ENCODE measurements around the gene IL17F. TPM values are rescaled to one million over a fixed set of nuclear protein-coding genes. Genes with fewer than 3 reads are reported as not detected.

Gene IL17F
- total RNA-seq, 2 donors from 2014 or later = not detected

DNA sequence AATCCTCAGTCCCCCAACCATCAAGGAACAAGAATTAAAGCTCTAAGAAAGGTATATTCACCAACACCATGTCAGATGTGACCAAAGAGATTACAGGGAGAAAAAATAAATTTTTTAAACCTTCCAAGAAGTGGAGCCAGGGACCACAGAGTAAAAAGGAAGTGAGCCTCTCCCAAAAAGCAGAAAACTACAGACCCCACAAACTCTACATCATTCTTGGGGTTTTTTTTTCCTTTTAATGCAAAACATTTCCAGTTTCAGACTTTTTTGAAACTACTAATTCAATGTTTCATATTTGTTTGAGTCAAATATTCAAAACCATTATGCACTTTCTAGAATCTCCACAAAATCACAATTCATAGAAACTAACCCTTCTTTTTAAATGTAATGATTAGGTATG lies 6.8 kb upstream of the IL17F start:
- Mint-ChIP-seq H3K36me3 (ENCODE audit: low read depth) (no peaks in the 10 kb centered on the region), H3K27ac (no peak overlapping the region), H3K4me3 (no peak overlapping the region), H3K27me3 (ENCODE audit: insufficient read depth) (peaks cover 2% of the 10 kb centered on the region), H3K4me1 (peaks cover 11% of the 10 kb centered on the region), H3K9me3 (peaks cover 4% of the 10 kb centered on the region)
- no peak overlapping the region for H3K9ac ChIP-seq (ENCODE audit: extremely low read depth, low read length, poor library complexity, severe bottlenecking)
- no peak for DNase-seq
- no peaks in the 10 kb centered on the region for H3K36me3 ChIP-seq (ENCODE audit: control insufficient read depth, insufficient read depth, low read length)
- H3K27ac ChIP-seq (ENCODE audit: low read depth, low read length) = no peak overlapping the region
- TF ChIP-seq CTCF (conservative IDR thresholded peaks at IDR 0.05) = no peak
- H3K4me3 ChIP-seq (ENCODE audit: low read length) = no peak overlapping the region
- H3K4me1 ChIP-seq (ENCODE audit: control insufficient read depth, insufficient read depth, low read length) = peaks cover 7% of the 10 kb centered on the region
- H3K9me3 ChIP-seq (ENCODE audit: control insufficient read depth, low read length) = no peaks in the 10 kb centered on the region
- no peaks in the 10 kb centered on the region for H3K27me3 ChIP-seq (ENCODE audit: control insufficient read depth, insufficient read depth, low read length, poor library complexity, severe bottlenecking)

DNA sequence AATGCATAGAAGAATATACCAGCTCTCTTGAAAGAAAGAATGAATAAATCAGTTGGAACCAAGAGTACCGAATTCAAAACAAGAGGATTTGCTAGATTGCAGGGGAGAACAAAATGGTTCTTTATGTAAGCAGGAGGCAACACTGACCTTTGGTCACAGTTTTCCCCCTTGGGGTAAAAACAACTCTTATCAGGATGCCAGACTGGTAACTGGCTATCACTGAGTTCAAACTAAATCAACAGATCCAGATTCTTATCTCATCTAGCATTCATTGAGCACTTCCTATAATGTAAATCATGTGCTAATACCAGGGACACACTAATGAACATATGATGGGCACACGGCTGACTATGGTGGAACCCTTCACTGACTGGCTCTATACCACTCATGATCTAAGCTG lies 4.8 kb upstream of the IL17F start:
- Mint-ChIP-seq H3K27ac (no peak overlapping the region), H3K4me3 (no peak overlapping the region), H3K36me3 (ENCODE audit: low read depth) (no peaks in the 10 kb centered on the region), H3K9me3 (no peaks in the 10 kb centered on the region), H3K4me1 (peaks cover 11% of the 10 kb centered on the region), H3K27me3 (ENCODE audit: insufficient read depth) (no peaks in the 10 kb centered on the region)
- Histone ChIP-seq H3K9ac (ENCODE audit: extremely low read depth, low read length, poor library complexity, severe bottlenecking) (no peak overlapping the region), H3K4me3 (ENCODE audit: low read length) (no peak overlapping the region), H3K9me3 (ENCODE audit: control insufficient read depth, low read length) (no peaks in the 10 kb centered on the region), H3K36me3 (ENCODE audit: control insufficient read depth, insufficient read depth, low read length) (no peaks in the 10 kb centered on the region), H3K4me1 (ENCODE audit: control insufficient read depth, insufficient read depth, low read length) (peaks cover 7% of the 10 kb centered on the region), H3K27ac (ENCODE audit: low read depth, low read length) (no peak overlapping the region), H3K27me3 (ENCODE audit: control insufficient read depth, insufficient read depth, low read length, poor library complexity, severe bottlenecking) (no peaks in the 10 kb centered on the region)
- WGBS, 2 experiments (ENCODE audit: insufficient coverage in 1 of 2, insufficient read length in 1 of 2) = 91 to 94% methylated on average over 2 of the region's 2 CpGs
- DNase-seq = no peak
- no peak for TF ChIP-seq CTCF (conservative IDR thresholded peaks at IDR 0.05)

GRCh38 chr6:52245425-52245824 lies 1.1 kb upstream of the IL17F start:
- Mint-ChIP-seq H3K36me3 (ENCODE audit: low read depth) (no peaks in the 10 kb centered on the region), H3K27me3 (ENCODE audit: insufficient read depth) (no peaks in the 10 kb centered on the region), H3K4me1 (peaks cover 11% of the 10 kb centered on the region), H3K9me3 (no peaks in the 10 kb centered on the region), H3K27ac (no peak overlapping the region), H3K4me3 (no peak overlapping the region)
- H3K9me3 ChIP-seq (ENCODE audit: control insufficient read depth, low read length) = no peaks in the 10 kb centered on the region
- H3K36me3 ChIP-seq (ENCODE audit: control insufficient read depth, insufficient read depth, low read length) = no peaks in the 10 kb centered on the region
- no peak overlapping the region for H3K4me3 ChIP-seq (ENCODE audit: low read length)
- TF ChIP-seq CTCF (conservative IDR thresholded peaks at IDR 0.05) = no peak
- H3K9ac ChIP-seq (ENCODE audit: extremely low read depth, low read length, poor library complexity, severe bottlenecking) = no peak overlapping the region
- DNase-seq = no peak
- WGBS, 2 experiments (ENCODE audit: insufficient coverage in 1 of 2, insufficient read length in 1 of 2) = 97% methylated on average over 1 of the region's 1 CpG; no CpG with 5 or more reads in 1 of the 2 experiments
- H3K4me1 ChIP-seq (ENCODE audit: control insufficient read depth, insufficient read depth, low read length) = peaks cover 7% of the 10 kb centered on the region
- no peak overlapping the region for H3K27ac ChIP-seq (ENCODE audit: low read depth, low read length)
- H3K27me3 ChIP-seq (ENCODE audit: control insufficient read depth, insufficient read depth, low read length, poor library complexity, severe bottlenecking) = no peaks in the 10 kb centered on the region
